Measurements from ENCODE around the gene WRNIP1.

- no peak for TF ChIP-seq TCF12 (IDR thresholded peaks at IDR 0.05; ENCODE audit: low read depth)
- no peak for TF ChIP-seq EGR1 (IDR thresholded peaks at IDR 0.05)
- no peak for TF ChIP-seq ZBTB7A (IDR thresholded peaks at IDR 0.05; ENCODE audit: low read depth)
- no peak for TF ChIP-seq EP300 (IDR thresholded peaks at IDR 0.05; ENCODE audit: borderline replicate concordance)
- no peak for TF ChIP-seq RAD21 (IDR thresholded peaks at IDR 0.05; ENCODE audit: low read depth)
- TF ChIP-seq TAF1 (IDR thresholded peaks at IDR 0.05; ENCODE audit: low read depth) = no peak
- TF ChIP-seq MAX (IDR thresholded peaks at IDR 0.05) = no peak
- TF ChIP-seq CREB1 (IDR thresholded peaks at IDR 0.05; ENCODE audit: low read depth) = no peak
- TF ChIP-seq FOXM1 (IDR thresholded peaks at IDR 0.05; ENCODE audit: borderline replicate concordance, low read depth) = no peak
- TF ChIP-seq TEAD4 (IDR thresholded peaks at IDR 0.05) = no peak
- no peak for TF ChIP-seq USF1 (IDR thresholded peaks at IDR 0.05)
Observed at GRCh38 chr6:2730353-2731107, 34.7 kb upstream of the WRNIP1 start.

Data from Ishikawa (cell line).